H1 (cell line): ENCODE measurements around the gene PRDX5. TPM values are rescaled to one million over a fixed set of nuclear protein-coding genes. Genes with fewer than 3 reads are reported as not detected.
A peak's percentile ranks its signal among the peaks of the same experiment; 100 is the strongest.

Experiments used
- MAFK ChIP-seq: IDR thresholded peaks from 2 replicates; pipeline ENCODE4 v1.6.1; 2012; ENCODE audit warnings: low read depth, mild to moderate bottlenecking, improper control_type of control experiment, low read length
- RAD21 ChIP-seq, 2 experiments: IDR thresholded peaks in 1 of 2; conservative IDR thresholded peaks in 1 of 2; 2 replicates each; pipeline ENCODE4 v1.6.1; 2011; ENCODE audit warnings: low read depth in 2 of 2, low read length in 2 of 2, improper control_type of control experiment in 1 of 2, inconsistent platforms in 1 of 2, mild to moderate bottlenecking in 1 of 2, moderate library complexity in 1 of 2
- RFX5 ChIP-seq: IDR thresholded peaks from 2 replicates; pipeline ENCODE4 v1.6.1; 2011; ENCODE audit warnings: low read depth, low read length, improper control_type of control experiment, borderline replicate concordance
- SIN3A ChIP-seq, 2 experiments: IDR thresholded peaks in 1 of 2; conservative IDR thresholded peaks in 1 of 2; 2 replicates each; pipeline ENCODE4 v1.6.1; 2011 to 2012; ENCODE audit warnings: low read length in 2 of 2, improper control_type of control experiment in 1 of 2, low read depth in 1 of 2, mild to moderate bottlenecking in 1 of 2
- polyA plus RNA-seq, 7 experiments: library from polyadenylated mRNA; depleted of rRNA in 3 of 7; stranded (reverse) in 5 of 7; unstranded in 2 of 7; fragments of >200 nt in 5 of 7; fragments of 200-250 nt in 2 of 7; gene quantifications; 1 replicate in 5 of 7; 2 replicates in 1 of 7; 4 replicates in 1 of 7; pipeline versions ENCODE4 v1.2.1 to v1.2.3, GENCODE V29; 2011 to 2013; ENCODE audit warnings: missing spikeins in 2 of 7, mixed read lengths in 2 of 7
- total RNA-seq: library from RNA; stranded (reverse); fragmentation: NEBNext Ultra II Directional; extraction: Animal tissue kit (Norgen Biotek cat#: 25700); gene quantifications from 2 replicates; pipeline ENCODE4 v1.2.1, GENCODE V29; 2021

Gene PRDX5
- total and polyA plus RNA-seq, 2 of the 8 experiments (the other 6 are each of a cell fraction or from before 2014, with no cell fraction given), result 201 to 582 TPM

GRCh38 chr11:64269540-64270220 is 48.2 kb upstream of the PRDX5 start (continued):
- TF ChIP-seq MAFK (no peak), SIN3A (conservative IDR thresholded peaks at IDR 0.05 in 1 of 2, IDR thresholded peaks at IDR 0.05 in 1 of 2; ENCODE audit: low read depth in 1 of 2, low read length in 2 of 2) (peak; percentile 71 to 93; a peak in 2 of 4 replicates), RAD21 (IDR thresholded peaks at IDR 0.05 in 1 of 2, conservative IDR thresholded peaks at IDR 0.05 in 1 of 2; ENCODE audit: low read depth in 2 of 2, low read length in 2 of 2) (peak in 1 of 2 experiments; percentile 8; a peak in 1 of 4 replicates), RFX5 (no peak)
